ENCODE results near the gene ETV5. TPM values are rescaled to one million over a fixed set of nuclear protein-coding genes. Genes with fewer than 3 reads are reported as not detected.

ETV5 gene
- total and polyA plus RNA-seq, 9 of the 15 experiments (the other 6 are each of a cell fraction or from before 2014, with no cell fraction given): 9.2 to 25.9 (median 15.9) TPM

DNA sequence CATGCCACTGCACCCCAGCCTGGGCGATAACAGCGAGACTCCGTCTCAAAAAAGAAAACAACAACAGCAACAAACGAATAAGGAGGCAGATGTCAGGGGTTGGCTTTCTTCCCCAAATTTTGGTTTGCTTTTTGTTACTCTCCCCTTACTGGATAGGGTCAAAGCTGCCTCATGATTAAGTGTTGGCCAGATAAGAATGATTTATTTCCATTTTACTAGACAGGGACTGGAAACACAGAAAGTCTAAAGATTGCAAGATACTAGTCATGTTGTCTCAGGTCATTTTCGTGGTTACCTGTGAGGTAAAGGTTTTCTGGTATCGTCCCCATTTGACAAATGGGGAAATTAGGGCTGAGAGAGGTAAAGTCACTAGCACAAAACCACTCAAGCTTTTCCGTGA is 18.6 kb upstream of the ETV5 start:
- Histone ChIP-seq H4K20me1 (replicated peaks; ENCODE audit: control insufficient read depth, insufficient read depth, low read length) (0 out of 2 replicates have a peak, but pooled peaks cover 8% of the 10 kb centered on the region), H3K36me3 (ENCODE audit: control insufficient read depth, insufficient read depth, low read length) (no peaks in the 10 kb centered on the region), H3K9ac (ENCODE audit: insufficient read depth in 1 of 2, low read depth in 2 of 2, low read length in 2 of 2) (no peak overlapping the region), H3K4me2 (ENCODE audit: insufficient read depth, low read length) (no peak overlapping the region), H3K4me1 (replicated peaks in 1 of 2; ENCODE audit: control insufficient read depth in 2 of 2, insufficient read depth in 2 of 2, low read length in 2 of 2) (no peaks in the 10 kb centered on the region; a peak in 1 of 5 replicates), H3K4me3 (no peak overlapping the region), H3K9me1 (ENCODE audit: control insufficient read depth, insufficient read depth, low read length) (no peaks in the 10 kb centered on the region), H3K9me3 (replicated peaks; ENCODE audit: control insufficient read depth, insufficient read depth, low read depth, low read length) (no peaks in the 10 kb centered on the region), H3K79me2 (ENCODE audit: control insufficient read depth, insufficient read depth, low read length) (no peaks in the 10 kb centered on the region), H3K27ac (ENCODE audit: extremely low read depth, low read depth, low read length) (no peak overlapping the region), H3K27me3 (ENCODE audit: control insufficient read depth in 2 of 2, insufficient read depth in 2 of 2, low read length in 2 of 2) (peaks cover 35 to 59% of the 10 kb centered on the region in 2 experiments), H2AFZ (ENCODE audit: low read depth, low read length) (no peak overlapping the region)
- ATAC-seq (no peak), FAIRE-seq (no peak), DNase-seq (ENCODE audit: extremely low read depth in 1 of 4, low spot score in 3 of 4) (no peak)
- intact Hi-C loops (cut with micrococcal nuclease): no loop called here
- BruUV-seq (replicated peaks): no TSS peak
- ChIA-PET POLR2A (interaction anchor here (0.6 kb wide), 2 partner anchors 16 to 660 kb away, joined by 3 read pairs; no protein-coding TSS in a partner anchor), CTCF (ENCODE audit: low intra/inter-chr PET ratio) (no interaction called here)
- in situ Hi-C loops (cut with MboI): no loop called here
- WGBS (ENCODE audit: insufficient coverage, low coverage, missing lambda C conversion rate): 0% methylated on average over 7 of the region's 7 CpGs
- peak; percentile 82 for TF ChIP-seq MEIS2 (IDR thresholded peaks at IDR 0.05; ENCODE audit: partially characterized antibody)
- TF ChIP-seq, protein P1, sequence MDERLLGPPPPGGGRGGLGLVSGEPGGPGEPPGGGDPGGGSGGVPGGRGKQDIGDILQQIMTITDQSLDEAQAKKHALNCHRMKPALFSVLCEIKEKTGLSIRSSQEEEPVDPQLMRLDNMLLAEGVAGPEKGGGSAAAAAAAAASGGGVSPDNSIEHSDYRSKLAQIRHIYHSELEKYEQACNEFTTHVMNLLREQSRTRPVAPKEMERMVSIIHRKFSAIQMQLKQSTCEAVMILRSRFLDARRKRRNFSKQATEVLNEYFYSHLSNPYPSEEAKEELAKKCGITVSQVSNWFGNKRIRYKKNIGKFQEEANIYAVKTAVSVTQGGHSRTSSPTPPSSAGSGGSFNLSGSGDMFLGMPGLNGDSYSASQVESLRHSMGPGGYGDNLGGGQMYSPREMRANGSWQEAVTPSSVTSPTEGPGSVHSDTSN (CRISPR knock-in tag; IDR thresholded peaks at IDR 0.05; ENCODE audit: low read depth): no peak
- TF ChIP-seq, protein P1 (tag; conservative IDR thresholded peaks at IDR 0.05; ENCODE audit: low read depth): peak; percentile 89
- TF ChIP-seq C11orf30 (IDR thresholded peaks at IDR 0.05; ENCODE audit: low read depth): no peak
- TF ChIP-seq, protein P2, sequence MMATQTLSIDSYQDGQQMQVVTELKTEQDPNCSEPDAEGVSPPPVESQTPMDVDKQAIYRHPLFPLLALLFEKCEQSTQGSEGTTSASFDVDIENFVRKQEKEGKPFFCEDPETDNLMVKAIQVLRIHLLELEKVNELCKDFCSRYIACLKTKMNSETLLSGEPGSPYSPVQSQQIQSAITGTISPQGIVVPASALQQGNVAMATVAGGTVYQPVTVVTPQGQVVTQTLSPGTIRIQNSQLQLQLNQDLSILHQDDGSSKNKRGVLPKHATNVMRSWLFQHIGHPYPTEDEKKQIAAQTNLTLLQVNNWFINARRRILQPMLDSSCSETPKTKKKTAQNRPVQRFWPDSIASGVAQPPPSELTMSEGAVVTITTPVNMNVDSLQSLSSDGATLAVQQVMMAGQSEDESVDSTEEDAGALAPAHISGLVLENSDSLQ (IDR thresholded peaks at IDR 0.05): peak; percentile 62

Measured in K562 (cell line).